ENCODE data around the gene GATAD2A.
A peak's percentile ranks its signal among the peaks of the same experiment; 100 is the strongest.
"Not testable (repeated sequence)": the region's sequence is repeated elsewhere in the genome, so short reads cannot be mapped to it uniquely, and the experiment has no call there.

GATAD2A gene

DNA sequence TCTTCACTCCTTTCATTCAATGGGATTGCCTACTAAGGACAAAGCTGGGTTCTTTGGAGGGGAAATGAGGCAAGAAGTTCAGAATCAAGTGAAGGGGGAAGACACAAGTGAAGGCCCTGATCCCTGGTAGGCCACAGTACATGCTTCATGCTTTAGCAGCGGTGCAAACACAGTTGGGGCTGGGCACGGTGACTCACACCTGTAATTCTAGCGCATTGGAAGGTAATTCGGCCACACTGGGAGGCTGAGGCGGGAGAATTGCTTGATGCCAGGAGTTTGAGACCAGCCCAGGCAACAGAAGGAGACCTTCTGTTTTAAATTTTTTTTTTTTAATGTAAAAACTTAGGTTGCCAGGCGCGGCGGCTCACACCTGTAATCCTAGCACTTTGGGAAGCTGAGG lies 23.4 kb upstream of the GATAD2A start:
- H3K9me3 Mint-ChIP-seq, result no peaks in the 10 kb centered on the region
- H3K4me1 Mint-ChIP-seq (ENCODE audit: low read depth), result peaks cover 8% of the 10 kb centered on the region
- H3K4me3 Mint-ChIP-seq, result peak overlapping the region; percentile 31
- H3K27ac Mint-ChIP-seq, result no peak overlapping the region
- H3K36me3 Mint-ChIP-seq (ENCODE audit: low read depth), result no peaks in the 10 kb centered on the region
- no peaks in the 10 kb centered on the region for H3K27me3 Mint-ChIP-seq (ENCODE audit: low read depth)

DNA sequence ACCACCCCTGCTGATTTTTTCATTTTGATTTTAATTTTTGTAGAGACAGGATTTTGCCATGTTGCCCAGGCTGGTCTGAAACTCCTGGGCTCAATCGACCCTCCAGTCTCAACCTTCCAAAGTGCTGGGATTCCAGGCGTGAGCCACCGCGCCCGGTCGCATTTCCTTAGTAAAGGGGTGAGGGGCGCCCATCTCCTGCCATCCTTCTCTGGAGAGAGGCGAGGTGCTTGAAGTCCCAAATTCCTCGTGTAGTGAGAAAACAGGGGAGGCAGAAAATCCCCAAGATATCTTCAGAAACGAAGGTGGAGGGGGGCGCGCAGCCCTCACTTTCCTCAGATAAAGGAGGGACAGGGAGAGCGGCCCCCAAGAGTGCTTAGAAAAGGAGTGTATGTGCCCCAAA lies 21.0 kb upstream of the GATAD2A start:
- no peak overlapping the region for H3K27ac Mint-ChIP-seq
- H3K27me3 Mint-ChIP-seq (ENCODE audit: low read depth), result no peaks in the 10 kb centered on the region

GRCh38 chr19:19385131-19385895 lies 20.2 kb upstream of the GATAD2A start:
- Mint-ChIP-seq H3K27me3 (ENCODE audit: low read depth) (no peaks in the 10 kb centered on the region), H3K27ac (peak overlapping the region; percentile 94), H3K9me3 (no peaks in the 10 kb centered on the region), H3K4me1 (ENCODE audit: low read depth) (peaks cover 33% of the 10 kb centered on the region), H3K36me3 (ENCODE audit: low read depth) (peaks cover 5% of the 10 kb centered on the region), H3K4me3 (peak overlapping the region; percentile 88)

More for the DNA sequence above, 21.0 kb upstream of the GATAD2A start:
- peaks cover 29% of the 10 kb centered on the region for H3K4me1 Mint-ChIP-seq (ENCODE audit: low read depth)
- peak overlapping the region; percentile 60 for H3K4me3 Mint-ChIP-seq
- no peaks in the 10 kb centered on the region for H3K9me3 Mint-ChIP-seq
- H3K36me3 Mint-ChIP-seq (ENCODE audit: low read depth), result peaks cover 5% of the 10 kb centered on the region

DNA sequence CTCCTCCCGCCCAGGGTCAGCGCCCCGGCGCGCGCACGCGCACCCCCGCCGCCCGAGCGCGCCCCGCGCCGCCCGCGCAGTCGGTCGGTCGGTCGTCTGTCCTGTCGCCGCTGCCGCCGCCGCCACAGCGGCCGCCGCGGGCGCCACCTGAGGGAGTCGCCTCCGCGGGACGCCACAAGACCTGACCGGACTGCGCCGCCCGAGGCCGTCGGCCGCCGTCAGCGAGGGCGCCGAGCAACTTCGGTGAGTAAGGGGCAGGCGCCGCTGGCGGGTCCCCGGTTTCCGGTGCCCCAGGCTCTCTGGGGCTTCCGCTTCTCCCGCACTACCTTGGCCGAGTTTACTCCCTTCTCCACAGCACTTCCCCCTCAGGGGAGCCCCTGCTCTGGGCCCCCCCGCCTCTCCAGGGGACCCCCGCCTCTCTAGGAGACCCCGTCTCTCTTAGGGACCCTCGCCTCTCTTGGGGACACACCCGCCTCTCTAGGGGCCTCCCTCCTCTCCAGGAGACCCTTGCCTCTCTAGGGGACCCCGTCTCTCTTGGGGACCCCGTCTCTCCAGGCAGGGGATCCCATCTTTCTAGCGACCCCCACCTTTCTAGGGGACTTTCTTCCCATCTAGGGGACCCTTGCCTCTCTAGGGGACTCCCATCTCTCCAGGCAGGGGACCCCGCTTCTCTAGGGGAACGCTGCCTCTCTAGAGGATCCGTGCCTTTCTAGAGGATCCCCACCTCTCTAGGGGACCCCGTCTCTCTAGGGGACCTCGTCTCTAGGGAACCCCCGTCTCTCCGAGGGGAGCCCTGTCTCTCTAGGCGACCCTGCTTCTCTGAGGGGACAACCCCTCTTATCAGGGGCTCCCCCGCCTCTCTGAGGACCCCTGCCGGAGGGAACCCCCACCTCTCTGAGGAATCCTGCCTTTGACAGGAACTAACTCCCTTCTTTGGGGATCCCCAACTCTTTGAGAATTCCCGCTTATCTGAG lies 19.3 kb upstream of the GATAD2A start:
- Mint-ChIP-seq H3K36me3 (ENCODE audit: low read depth) (peaks cover 7% of the 10 kb centered on the region), H3K4me3 (peak overlapping the region; percentile 96), H3K27me3 (ENCODE audit: low read depth) (no peaks in the 10 kb centered on the region), H3K9me3 (no peaks in the 10 kb centered on the region), H3K4me1 (ENCODE audit: low read depth) (peaks cover 37% of the 10 kb centered on the region), H3K27ac (peak overlapping the region; percentile 91)

- H3K36me3 Mint-ChIP-seq (ENCODE audit: low read depth), result peaks cover 7% of the 10 kb centered on the region
- H3K4me1 Mint-ChIP-seq (ENCODE audit: low read depth), result peaks cover 38% of the 10 kb centered on the region
- no peaks in the 10 kb centered on the region for H3K27me3 Mint-ChIP-seq (ENCODE audit: low read depth)
- H3K9me3 Mint-ChIP-seq, result no peaks in the 10 kb centered on the region
- peak overlapping the region; percentile 75 for H3K27ac Mint-ChIP-seq
- peak overlapping the region; percentile 96 for H3K4me3 Mint-ChIP-seq
Observed at GRCh38 chr19:19387108-19387507, 18.4 kb upstream of the GATAD2A start.

- peak overlapping the region; percentile 96 for H3K4me3 Mint-ChIP-seq
- no peaks in the 10 kb centered on the region for H3K9me3 Mint-ChIP-seq
- H3K4me1 Mint-ChIP-seq (ENCODE audit: low read depth), result peaks cover 43% of the 10 kb centered on the region
- peak overlapping the region; percentile 41 for H3K27ac Mint-ChIP-seq
- H3K36me3 Mint-ChIP-seq (ENCODE audit: low read depth), result peaks cover 9% of the 10 kb centered on the region
- no peaks in the 10 kb centered on the region for H3K27me3 Mint-ChIP-seq (ENCODE audit: low read depth)
Observed at GRCh38 chr19:19388568-19389555, 16.6 kb upstream of the GATAD2A start.

DNA sequence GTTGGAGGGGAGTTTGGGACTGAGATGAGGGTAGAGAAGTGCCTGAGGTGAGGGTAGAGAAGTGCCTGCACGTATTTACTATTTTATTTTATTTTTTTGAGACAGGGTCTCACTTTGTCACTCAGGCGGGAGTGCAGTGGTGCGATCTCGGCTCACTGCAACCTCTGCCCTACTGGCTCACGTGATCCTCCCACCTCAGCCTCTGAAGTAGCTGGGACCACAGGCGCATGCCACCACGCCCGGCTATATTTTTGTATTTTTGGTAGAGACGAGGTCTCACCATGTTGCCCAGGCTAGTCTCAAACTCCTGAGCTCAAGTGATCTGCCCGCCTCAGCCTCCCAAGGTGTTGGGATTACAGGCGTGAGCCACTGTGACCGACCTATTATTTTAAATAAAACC lies 15.8 kb upstream of the GATAD2A start:
- H3K4me1 Mint-ChIP-seq (ENCODE audit: low read depth), result peaks cover 51% of the 10 kb centered on the region
- H3K9me3 Mint-ChIP-seq; H3K27me3 Mint-ChIP-seq (ENCODE audit: low read depth); H3K4me3 Mint-ChIP-seq; H3K36me3 Mint-ChIP-seq (ENCODE audit: low read depth); H3K27ac Mint-ChIP-seq: not testable (repeated sequence)

DNA sequence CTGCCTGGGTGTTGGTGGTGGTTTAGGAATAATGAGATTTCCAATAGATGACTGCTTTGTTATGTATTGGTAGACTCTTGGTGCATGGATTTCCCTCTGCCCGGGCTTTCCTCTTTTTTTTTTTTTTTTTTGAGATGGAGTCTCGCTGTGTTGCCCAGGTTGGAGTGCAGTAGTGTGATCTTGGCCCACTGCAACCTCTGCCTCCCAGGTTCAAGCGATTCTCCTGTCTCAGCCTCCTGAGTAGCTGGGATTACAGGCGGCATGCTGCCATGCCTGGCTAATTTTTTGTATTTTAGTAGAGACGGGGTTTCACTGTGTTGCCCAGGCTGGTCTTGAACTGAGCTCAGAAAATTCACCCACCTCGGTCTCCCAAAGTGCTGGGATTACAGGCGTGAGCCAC lies 11.1 kb upstream of the GATAD2A start:
- Mint-ChIP-seq H3K27ac (peak overlapping the region; percentile 58), H3K4me3 (peak overlapping the region; percentile 39), H3K4me1 (ENCODE audit: low read depth) (peaks cover 33% of the 10 kb centered on the region)
- not testable (repeated sequence) for H3K36me3 Mint-ChIP-seq (ENCODE audit: low read depth); H3K27me3 Mint-ChIP-seq (ENCODE audit: low read depth); H3K9me3 Mint-ChIP-seq

DNA sequence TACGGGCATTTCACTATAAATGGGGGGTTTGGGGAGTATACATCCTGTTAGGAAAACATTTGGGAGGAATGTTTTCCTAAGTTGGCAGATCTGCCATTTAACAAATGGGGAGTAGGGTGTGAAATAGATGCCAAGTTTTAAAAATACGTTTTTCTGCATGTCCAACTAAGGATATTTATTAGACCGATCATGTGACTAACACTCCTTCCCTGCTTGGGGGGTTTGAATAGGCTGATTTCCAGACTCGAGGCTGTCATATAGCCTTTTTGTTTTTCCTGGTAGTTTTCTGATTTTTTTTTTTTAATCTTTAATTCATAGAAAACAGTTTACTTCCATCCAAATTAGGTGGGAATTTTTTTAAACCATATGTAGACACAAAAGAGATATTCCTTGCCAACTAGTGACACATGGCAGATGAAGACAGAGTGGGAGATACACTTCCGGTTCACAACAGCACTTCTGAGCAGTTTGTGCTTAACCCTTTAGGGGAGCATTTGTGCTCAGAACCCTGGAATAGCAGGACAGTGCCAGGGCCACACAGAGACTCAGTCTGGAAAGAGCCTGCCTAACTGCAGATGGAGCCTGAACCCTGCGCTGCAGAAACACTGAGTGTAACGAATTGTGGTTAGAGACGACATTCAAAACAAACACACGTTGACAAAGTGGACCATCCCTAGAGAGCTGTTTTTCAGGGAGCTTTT lies 5.6 kb upstream of the GATAD2A start:
- H3K27me3 Mint-ChIP-seq (ENCODE audit: low read depth), result no peaks in the 10 kb centered on the region
- no peaks in the 10 kb centered on the region for H3K36me3 Mint-ChIP-seq (ENCODE audit: low read depth)
- H3K4me3 Mint-ChIP-seq, result no peak overlapping the region
- no peaks in the 10 kb centered on the region for H3K9me3 Mint-ChIP-seq
- H3K4me1 Mint-ChIP-seq (ENCODE audit: low read depth), result peaks cover 18% of the 10 kb centered on the region
- no peak overlapping the region for H3K27ac Mint-ChIP-seq

DNA sequence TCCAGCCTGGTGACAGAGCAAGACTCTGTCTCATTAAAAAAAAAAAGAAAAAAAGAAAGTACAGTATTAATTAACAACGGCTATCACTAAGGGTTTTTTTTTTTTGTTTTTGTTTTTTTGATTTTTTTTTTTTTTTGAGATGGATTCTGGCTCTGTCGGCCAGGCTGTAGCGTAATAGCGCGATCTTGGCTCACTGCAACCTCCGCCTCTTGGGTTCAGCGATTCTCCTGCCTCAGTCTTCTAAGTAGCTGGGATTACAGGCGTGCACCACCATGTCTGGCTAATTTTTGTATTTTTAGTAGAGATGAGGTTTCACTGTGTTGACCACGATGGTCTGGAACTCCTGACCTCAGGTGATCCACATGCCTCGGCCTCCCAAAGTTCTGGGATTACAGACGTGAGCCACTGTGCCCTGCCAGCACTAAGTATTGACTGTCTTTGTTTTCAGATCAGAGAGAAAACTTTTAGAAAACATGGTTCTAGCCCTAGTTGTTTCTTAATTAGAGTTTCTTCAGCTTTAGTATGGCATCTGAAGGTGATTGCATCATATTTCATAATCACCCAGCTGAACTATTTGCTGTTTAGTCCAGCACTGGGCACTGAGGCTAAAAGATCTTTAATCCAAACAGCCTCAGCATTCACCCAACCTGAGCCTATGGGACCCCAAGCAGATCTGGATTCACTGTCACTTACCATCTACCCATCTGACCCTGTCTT lies 2.7 kb upstream of the GATAD2A start:
- Mint-ChIP-seq H3K27ac (no peak overlapping the region), H3K36me3 (ENCODE audit: low read depth) (no peaks in the 10 kb centered on the region), H3K4me3 (no peak overlapping the region), H3K9me3 (no peaks in the 10 kb centered on the region), H3K4me1 (ENCODE audit: low read depth) (peaks cover 31% of the 10 kb centered on the region), H3K27me3 (ENCODE audit: low read depth) (no peaks in the 10 kb centered on the region)

DNA sequence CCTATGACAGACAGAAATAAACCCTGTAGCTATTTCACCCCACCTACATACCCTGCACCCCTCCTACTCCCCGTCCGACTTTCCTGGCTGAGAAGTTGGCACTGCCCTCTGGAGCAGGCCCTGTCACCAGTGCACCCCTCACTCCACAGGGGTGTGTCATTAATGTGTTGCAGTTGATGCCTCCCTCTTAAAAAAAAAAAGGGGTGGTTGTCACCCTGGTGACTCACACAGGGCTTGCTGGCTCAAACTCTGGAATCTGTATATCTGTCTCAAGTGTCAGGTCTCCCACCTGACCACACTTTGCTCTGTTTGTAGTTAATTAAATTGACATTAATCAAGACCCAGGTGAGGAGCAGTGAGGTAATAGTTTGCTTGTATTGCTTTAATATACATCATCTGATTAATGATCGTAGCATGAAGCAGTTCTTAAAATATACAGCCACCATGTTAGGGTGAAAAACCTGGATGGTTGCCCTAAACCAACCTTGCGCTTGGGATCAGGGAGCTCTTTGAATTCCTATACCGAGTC lies 2.0 kb upstream of the GATAD2A start:
- Mint-ChIP-seq H3K4me3 (no peak overlapping the region), H3K27me3 (ENCODE audit: low read depth) (no peaks in the 10 kb centered on the region), H3K9me3 (no peaks in the 10 kb centered on the region), H3K4me1 (ENCODE audit: low read depth) (peaks cover 34% of the 10 kb centered on the region), H3K27ac (no peak overlapping the region), H3K36me3 (ENCODE audit: low read depth) (peaks cover 1% of the 10 kb centered on the region)

DNA sequence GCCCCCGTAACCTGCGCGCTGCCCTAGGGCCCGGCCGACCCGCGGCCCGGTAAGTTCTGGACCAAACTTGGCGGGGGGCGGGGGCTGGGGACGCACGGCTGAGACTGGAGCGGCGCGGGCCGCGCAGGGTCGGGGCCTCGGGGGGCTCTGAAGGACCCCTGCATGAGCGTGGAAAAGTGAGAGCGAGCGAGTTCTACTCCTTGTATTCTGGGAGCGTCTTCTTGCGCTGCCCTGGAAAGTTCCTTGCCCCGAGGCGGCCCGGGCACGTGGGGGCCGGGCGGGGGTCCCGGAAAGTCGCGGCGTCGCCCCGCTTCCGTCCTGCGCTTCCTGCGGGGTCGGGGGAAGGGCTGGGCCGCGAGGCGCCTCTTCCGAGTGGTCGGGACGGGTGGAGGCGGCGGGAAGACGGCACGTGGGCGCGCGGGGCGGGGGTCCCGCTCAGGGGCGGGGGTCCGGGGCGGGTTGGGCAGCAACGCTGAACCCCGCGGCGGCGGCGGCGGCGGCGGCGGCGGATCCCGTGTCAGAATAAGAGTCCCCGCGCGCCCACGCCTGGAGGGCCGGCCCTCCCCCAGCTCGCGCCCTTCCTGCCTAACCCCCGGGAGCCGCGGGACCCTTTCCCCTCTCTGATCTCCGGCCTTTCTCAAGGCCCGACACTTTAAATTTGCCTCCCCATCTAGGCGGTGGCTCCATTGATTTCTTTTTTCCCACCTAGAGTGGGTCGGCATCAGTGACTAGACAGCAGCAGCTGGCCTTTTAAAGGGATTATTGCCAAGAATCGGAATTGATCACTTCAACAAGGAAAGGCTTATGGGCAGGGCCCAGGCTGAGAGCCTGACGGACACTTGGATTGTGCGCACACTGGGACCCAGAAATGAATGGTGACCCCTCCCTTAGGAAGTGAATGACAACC lies 749 bp downstream of the GATAD2A start:
- Mint-ChIP-seq H3K4me3 (peak overlapping the region; percentile 92), H3K36me3 (ENCODE audit: low read depth) (peaks cover 3% of the 10 kb centered on the region), H3K27me3 (ENCODE audit: low read depth) (no peaks in the 10 kb centered on the region), H3K27ac (peak overlapping the region; percentile 92), H3K9me3 (no peaks in the 10 kb centered on the region), H3K4me1 (ENCODE audit: low read depth) (peaks cover 54% of the 10 kb centered on the region)

Measured in T-helper 1 cell treated with Interleukin-12 subunit alpha and Interleukin-12 subunit beta and Interleukin-4 antibody, amounts not matched to agents 30 μg/mL and 1 μg/mL, for 36 hours (primary cell).